NB4 (cell line): Measurements from ENCODE around the gene ADRA2C.

Source experiments
- MYC ChIP-seq: IDR thresholded peaks from 2 replicates; pipeline ENCODE4 v1.6.1; 2011; ENCODE audit warnings: low read depth, low read length
- TF ChIP-seq, protein P1 (sequence below): IDR thresholded peaks from one replicate; pipeline ENCODE4 v1.5.1; 2012; ENCODE audit warnings: low read depth, low read length

GRCh38 chr4:3724319-3725231 lies 41.6 kb upstream of the ADRA2C start:
- TF ChIP-seq, protein P1, sequence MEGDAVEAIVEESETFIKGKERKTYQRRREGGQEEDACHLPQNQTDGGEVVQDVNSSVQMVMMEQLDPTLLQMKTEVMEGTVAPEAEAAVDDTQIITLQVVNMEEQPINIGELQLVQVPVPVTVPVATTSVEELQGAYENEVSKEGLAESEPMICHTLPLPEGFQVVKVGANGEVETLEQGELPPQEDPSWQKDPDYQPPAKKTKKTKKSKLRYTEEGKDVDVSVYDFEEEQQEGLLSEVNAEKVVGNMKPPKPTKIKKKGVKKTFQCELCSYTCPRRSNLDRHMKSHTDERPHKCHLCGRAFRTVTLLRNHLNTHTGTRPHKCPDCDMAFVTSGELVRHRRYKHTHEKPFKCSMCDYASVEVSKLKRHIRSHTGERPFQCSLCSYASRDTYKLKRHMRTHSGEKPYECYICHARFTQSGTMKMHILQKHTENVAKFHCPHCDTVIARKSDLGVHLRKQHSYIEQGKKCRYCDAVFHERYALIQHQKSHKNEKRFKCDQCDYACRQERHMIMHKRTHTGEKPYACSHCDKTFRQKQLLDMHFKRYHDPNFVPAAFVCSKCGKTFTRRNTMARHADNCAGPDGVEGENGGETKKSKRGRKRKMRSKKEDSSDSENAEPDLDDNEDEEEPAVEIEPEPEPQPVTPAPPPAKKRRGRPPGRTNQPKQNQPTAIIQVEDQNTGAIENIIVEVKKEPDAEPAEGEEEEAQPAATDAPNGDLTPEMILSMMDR: no peak
- no peak for TF ChIP-seq MYC
